IMR-90 (cell line): ENCODE data around the gene DPP6. TPM values are rescaled to one million over a fixed set of nuclear protein-coding genes. Genes with fewer than 3 reads are reported as not detected.

Experiments used
- ATAC-seq: fragments of 200-7000 bp; cut with Tn5 transposase; 2 replicates; pipeline ENCODE4 v1.9.1; 2020; ENCODE audit warnings: low read depth, mild to moderate bottlenecking, moderate library complexity
- BruUV-seq: library from RNA; stranded (reverse); fragments of 400-500 nt; replicated peaks from 2 replicates; lab custom pipeline; 2021; lab: Mats Ljungman, UMichigan
- CTCF ChIA-PET: fragments of 300-600 bp; formaldehyde crosslinking; extraction: SDS; loops from one replicate; lab custom pipeline; 2021; ENCODE audit warnings: antibody characterized with exemption; lab: Yijun Ruan, JAX
- POLR2A ChIA-PET: fragments of 300-600 bp; sonication (Branson Sonifier 250); formaldehyde crosslinking; loops from one replicate; lab custom pipeline; 2022; ENCODE audit warnings: antibody characterized with exemption; ENCODE audit not compliant: unreplicated experiment; lab: Charles Lee
- DNase-seq: peaks from one replicate; pipeline ENCODE4 v3.0.0; 2013
- H2AFZ ChIP-seq: replicated peaks from 2 replicates; pipeline ENCODE3; 2013; ENCODE audit warnings: low read length, mild to moderate bottlenecking; ENCODE audit not compliant: poor library complexity
- H2AK5ac ChIP-seq: 2 replicates; pipeline ENCODE4 v1.6.1; 2013; ENCODE audit warnings: low read depth, low read length, inconsistent platforms
- H2AK9ac ChIP-seq: replicated peaks from 2 replicates; pipeline ENCODE3; 2013; ENCODE audit warnings: mild to moderate bottlenecking, low read depth, low read length, moderate library complexity; ENCODE audit not compliant: poor library complexity
- H2BK120ac ChIP-seq: 2 replicates; pipeline ENCODE4 v1.6.1; 2013; ENCODE audit warnings: low read depth, low read length, inconsistent platforms
- H2BK15ac ChIP-seq: 3 replicates; pipeline ENCODE4 v1.6.1; 2013; ENCODE audit warnings: low read depth, low read length, inconsistent platforms
- H2BK20ac ChIP-seq: 2 replicates; pipeline ENCODE4 v1.6.1; 2013; ENCODE audit warnings: low read depth, mild to moderate bottlenecking, inconsistent platforms, low read length, moderate library complexity
- H2BK5ac ChIP-seq: 2 replicates; pipeline ENCODE4 v1.6.1; 2013; ENCODE audit warnings: mild to moderate bottlenecking, low read depth, low read length, inconsistent platforms; ENCODE audit not compliant: poor library complexity, severe bottlenecking
- H3K14ac ChIP-seq: replicated peaks from 2 replicates; pipeline ENCODE4 v1.6.1; 2013; ENCODE audit warnings: low read depth, low read length, inconsistent platforms
- H3K18ac ChIP-seq: 2 replicates; pipeline ENCODE4 v1.6.1; 2013; ENCODE audit warnings: low read depth, low read length, control low read depth
- H3K23ac ChIP-seq: 2 replicates; pipeline ENCODE4 v1.6.1; 2013; ENCODE audit warnings: low read depth, low read length, inconsistent platforms
- H3K27ac ChIP-seq: 2 replicates; pipeline ENCODE4 v1.5.1; 2013; ENCODE audit warnings: mild to moderate bottlenecking, control low read depth, low read length; ENCODE audit not compliant: insufficient read depth
- H3K27me3 ChIP-seq: 2 replicates; pipeline ENCODE4 v1.6.1; 2013; ENCODE audit warnings: low read length; ENCODE audit not compliant: control insufficient read depth, insufficient read depth
- H3K36me3 ChIP-seq: 2 replicates; pipeline ENCODE4 v1.6.1; 2013; ENCODE audit warnings: low read length, mixed read lengths; ENCODE audit not compliant: control insufficient read depth, insufficient read depth
- H3K4ac ChIP-seq: 2 replicates; pipeline ENCODE4 v1.6.1; 2013; ENCODE audit warnings: low read depth, low read length, inconsistent platforms
- H3K4me1 ChIP-seq: 2 replicates; pipeline ENCODE4 v1.6.1; 2013; ENCODE audit warnings: low read length, mixed read lengths; ENCODE audit not compliant: control insufficient read depth, insufficient read depth
- H3K4me2 ChIP-seq: 2 replicates; pipeline ENCODE4 v1.6.1; 2013; ENCODE audit warnings: low read depth, mild to moderate bottlenecking, control low read depth, low read length, moderate library complexity
- H3K4me3 ChIP-seq: 2 replicates; pipeline ENCODE4 v1.5.1; 2013; ENCODE audit warnings: low read depth, mild to moderate bottlenecking, control low read depth, low read length, moderate library complexity; ENCODE audit not compliant: insufficient read depth
- H3K56ac ChIP-seq: 2 replicates; pipeline ENCODE4 v1.6.1; 2013; ENCODE audit warnings: low read length, inconsistent platforms; ENCODE audit not compliant: insufficient read depth; ENCODE audit errors: extremely low read depth
- H3K79me1 ChIP-seq, 2 experiments: 2 replicates each; pipeline ENCODE4 v1.6.1; 2013; ENCODE audit warnings: low read length in 2 of 2, inconsistent platforms in 1 of 2, low read depth in 1 of 2
- H3K9ac ChIP-seq: 2 replicates; pipeline ENCODE4 v1.6.1; 2013; ENCODE audit warnings: low read depth, low read length, control low read depth
- H3K9me1 ChIP-seq: 2 replicates; pipeline ENCODE4 v1.6.1; 2013; ENCODE audit warnings: low read length, inconsistent platforms; ENCODE audit not compliant: insufficient read depth
- H3K9me3 ChIP-seq: 2 replicates; pipeline ENCODE4 v1.6.1; 2013; ENCODE audit warnings: low read length; ENCODE audit not compliant: control insufficient read depth, insufficient read depth
- H4K20me1 ChIP-seq: 2 replicates; pipeline ENCODE4 v1.6.1; 2013; ENCODE audit warnings: low read length, inconsistent platforms; ENCODE audit not compliant: insufficient read depth
- H4K5ac ChIP-seq: 2 replicates; pipeline ENCODE4 v1.6.1; 2013; ENCODE audit warnings: mild to moderate bottlenecking, low read depth, low read length, control low read depth
- H4K8ac ChIP-seq, 2 experiments: 2 replicates each; pipeline ENCODE4 v1.6.1; 2013; ENCODE audit warnings: low read depth in 2 of 2, low read length in 2 of 2, control low read depth in 1 of 2, inconsistent platforms in 1 of 2
- H4K91ac ChIP-seq: 2 replicates; pipeline ENCODE4 v1.6.1; 2013; ENCODE audit warnings: low read depth, low read length, inconsistent platforms; ENCODE audit not compliant: insufficient read depth
- CEBPB ChIP-seq: IDR thresholded peaks from 2 replicates; pipeline ENCODE4 v1.6.1; 2012; ENCODE audit warnings: low read depth, low read length, improper control_type of control experiment
- CHD1 ChIP-seq: IDR thresholded peaks from 2 replicates; pipeline ENCODE4 v1.6.1; 2012; ENCODE audit warnings: low read depth, low read length, improper control_type of control experiment
- FOS ChIP-seq: fragments of 150-350 bp; IDR thresholded peaks from 2 replicates; pipeline ENCODE4 v1.6.1; 2016; ENCODE audit warnings: low read depth, low read length
- MAFK ChIP-seq: IDR thresholded peaks from 2 replicates; pipeline ENCODE4 v1.6.1; 2012; ENCODE audit warnings: low read depth, low read length, improper control_type of control experiment
- MAZ ChIP-seq: IDR thresholded peaks from 2 replicates; pipeline ENCODE4 v1.6.1; 2012; ENCODE audit warnings: low read depth, mild to moderate bottlenecking, low read length, improper control_type of control experiment, moderate library complexity, borderline replicate concordance
- MXI1 ChIP-seq: IDR thresholded peaks from 2 replicates; pipeline ENCODE4 v1.6.1; 2012; ENCODE audit warnings: low read depth, mild to moderate bottlenecking, low read length, moderate library complexity, borderline replicate concordance
- POLR2A ChIP-seq: IDR thresholded peaks from 2 replicates; pipeline ENCODE4 v1.6.1; 2012; ENCODE audit warnings: mild to moderate bottlenecking, low read depth, low read length
- RAD21 ChIP-seq: IDR thresholded peaks from 2 replicates; pipeline ENCODE4 v1.6.1; 2012; ENCODE audit warnings: low read length, improper control_type of control experiment
- RCOR1 ChIP-seq: IDR thresholded peaks from 2 replicates; pipeline ENCODE4 v1.6.1; 2012; ENCODE audit warnings: mild to moderate bottlenecking, low read length, improper control_type of control experiment; ENCODE audit not compliant: insufficient replicate concordance
- WGBS, 2 experiments: methylation state at CpG; one replicate each; pipeline versions ENCODE4 v1.1.5 to v1.1.7; 2013; ENCODE audit warnings: missing lambda C conversion rate in 2 of 2; ENCODE audit not compliant: insufficient read length in 1 of 2; ENCODE audit errors: extremely low coverage in 2 of 2; 5-methylcytosine and 5-hydroxymethylcytosine counted together
- dilution Hi-C: fragments of 300-500 bp; cut with HindIII; formaldehyde crosslinking; loops from one replicate; pipeline ENCODE4 v1.14.3; 2018; ENCODE audit warnings: low sequenced_read_pairs; ENCODE audit not compliant: unreplicated experiment
- in situ Hi-C: fragments of 300-500 bp; cut with MboI; formaldehyde crosslinking; loops from 3 replicates; pipeline ENCODE4 v1.14.3; 2019; ENCODE audit warnings: low sequenced_read_pairs, inconsistent platforms, mixed read lengths
- intact Hi-C: fragments of 100-400 bp; cut with micrococcal nuclease; formaldehyde crosslinking; loops from 2 replicates; pipeline ENCODE4 v1.10.0; 2022
- polyA plus RNA-seq, 3 experiments: library from polyadenylated mRNA; depleted of rRNA; stranded (reverse); fragments of >200 nt; gene quantifications; 2 replicates each; pipeline ENCODE4 v1.2.3, GENCODE V29; 2012; ENCODE audit warnings: low replicate concordance in 1 of 3
- total RNA-seq: library from RNA; depleted of rRNA; stranded (reverse); fragments of >200 nt; gene quantifications from 2 replicates; pipeline ENCODE4 v1.2.3, GENCODE V29; 2012
- TF ChIP-seq, protein P1 (sequence below): conservative IDR thresholded peaks from 2 replicates; pipeline ENCODE4 v1.5.1; 2012; ENCODE audit warnings: mild to moderate bottlenecking, low read depth, low read length, improper control_type of control experiment
- TF ChIP-seq, protein P2 (sequence below): fragments of 150-350 bp; IDR thresholded peaks from 2 replicates; pipeline ENCODE4 v1.6.1; 2016; ENCODE audit warnings: low read depth, mild to moderate bottlenecking, low read length, moderate library complexity, borderline replicate concordance

Gene DPP6
- total and polyA plus RNA-seq, 2 of the 4 experiments (the other 2 are of a cell fraction): not detected

DNA sequence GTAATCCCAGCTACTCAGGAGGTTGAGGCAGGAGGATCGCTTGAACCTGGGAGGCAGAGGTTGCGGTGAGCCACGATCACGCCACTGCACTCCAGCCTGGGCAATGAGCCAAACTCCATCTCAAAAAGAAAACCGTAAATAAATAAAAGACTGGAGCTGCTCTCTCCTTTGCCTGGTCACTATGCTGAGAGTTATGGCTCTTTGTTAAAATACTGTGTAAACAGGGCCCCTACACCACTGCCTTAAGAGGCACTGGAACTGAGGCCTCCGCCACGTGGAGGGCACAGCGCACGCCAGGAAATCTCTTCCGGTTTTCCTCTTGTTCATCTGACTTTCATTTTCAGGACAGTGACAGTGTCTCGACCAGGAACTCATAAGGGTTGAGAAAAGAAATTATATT, 827.4 kb downstream of the DPP6 start:
- Histone ChIP-seq H2AK9ac (no peak overlapping the region), H3K9ac (no peak overlapping the region), H3K4ac (no peak overlapping the region), H3K27ac (no peak overlapping the region), H4K91ac (no peak overlapping the region), H2AK5ac (no peak overlapping the region), H3K56ac (no peak overlapping the region), H3K14ac (no peak overlapping the region), H4K8ac (no peak overlapping the region), H3K4me3 (no peak overlapping the region), H3K9me1 (no peaks in the 10 kb centered on the region), H3K36me3 (no peaks in the 10 kb centered on the region), H2BK15ac (no peak overlapping the region), H2BK120ac (no peak overlapping the region), H2BK5ac (no peak overlapping the region), H3K9me3 (peaks cover 61% of the 10 kb centered on the region), H4K5ac (no peak overlapping the region), H3K27me3 (no peaks in the 10 kb centered on the region), H3K79me1 (no peaks in the 10 kb centered on the region), H2BK20ac (no peak overlapping the region), H3K4me1 (no peaks in the 10 kb centered on the region), H3K23ac (no peak overlapping the region), H2AFZ (no peak overlapping the region), H3K4me2 (no peak overlapping the region), H3K18ac (no peak overlapping the region), H4K20me1 (no peaks in the 10 kb centered on the region)
- CTCF ChIA-PET: no interaction called here
- no peak for ATAC-seq
- intact Hi-C loops: no loop called here
- dilution Hi-C loops: no loop called here
- WGBS, 2 experiments: no CpG with 5 or more reads among the region's 11 CpGs
- BruUV-seq: no TSS peak
- DNase-seq: no peak
- TF ChIP-seq, protein P1, sequence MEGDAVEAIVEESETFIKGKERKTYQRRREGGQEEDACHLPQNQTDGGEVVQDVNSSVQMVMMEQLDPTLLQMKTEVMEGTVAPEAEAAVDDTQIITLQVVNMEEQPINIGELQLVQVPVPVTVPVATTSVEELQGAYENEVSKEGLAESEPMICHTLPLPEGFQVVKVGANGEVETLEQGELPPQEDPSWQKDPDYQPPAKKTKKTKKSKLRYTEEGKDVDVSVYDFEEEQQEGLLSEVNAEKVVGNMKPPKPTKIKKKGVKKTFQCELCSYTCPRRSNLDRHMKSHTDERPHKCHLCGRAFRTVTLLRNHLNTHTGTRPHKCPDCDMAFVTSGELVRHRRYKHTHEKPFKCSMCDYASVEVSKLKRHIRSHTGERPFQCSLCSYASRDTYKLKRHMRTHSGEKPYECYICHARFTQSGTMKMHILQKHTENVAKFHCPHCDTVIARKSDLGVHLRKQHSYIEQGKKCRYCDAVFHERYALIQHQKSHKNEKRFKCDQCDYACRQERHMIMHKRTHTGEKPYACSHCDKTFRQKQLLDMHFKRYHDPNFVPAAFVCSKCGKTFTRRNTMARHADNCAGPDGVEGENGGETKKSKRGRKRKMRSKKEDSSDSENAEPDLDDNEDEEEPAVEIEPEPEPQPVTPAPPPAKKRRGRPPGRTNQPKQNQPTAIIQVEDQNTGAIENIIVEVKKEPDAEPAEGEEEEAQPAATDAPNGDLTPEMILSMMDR: no peak
- TF ChIP-seq MAFK: no peak
- TF ChIP-seq, protein P2, sequence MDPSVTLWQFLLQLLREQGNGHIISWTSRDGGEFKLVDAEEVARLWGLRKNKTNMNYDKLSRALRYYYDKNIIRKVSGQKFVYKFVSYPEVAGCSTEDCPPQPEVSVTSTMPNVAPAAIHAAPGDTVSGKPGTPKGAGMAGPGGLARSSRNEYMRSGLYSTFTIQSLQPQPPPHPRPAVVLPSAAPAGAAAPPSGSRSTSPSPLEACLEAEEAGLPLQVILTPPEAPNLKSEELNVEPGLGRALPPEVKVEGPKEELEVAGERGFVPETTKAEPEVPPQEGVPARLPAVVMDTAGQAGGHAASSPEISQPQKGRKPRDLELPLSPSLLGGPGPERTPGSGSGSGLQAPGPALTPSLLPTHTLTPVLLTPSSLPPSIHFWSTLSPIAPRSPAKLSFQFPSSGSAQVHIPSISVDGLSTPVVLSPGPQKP: no peak
- no peak for TF ChIP-seq CEBPB
- no peak for TF ChIP-seq MXI1
- no peak for TF ChIP-seq POLR2A
- TF ChIP-seq MAZ: no peak
- no peak for TF ChIP-seq RCOR1
- TF ChIP-seq CHD1: no peak
- TF ChIP-seq RAD21: no peak
- TF ChIP-seq FOS: no peak
- POLR2A ChIA-PET: no interaction called here
- in situ Hi-C loops: no loop called here
